ENCODE results near the gene NINJ1.

Gene NINJ1

DNA sequence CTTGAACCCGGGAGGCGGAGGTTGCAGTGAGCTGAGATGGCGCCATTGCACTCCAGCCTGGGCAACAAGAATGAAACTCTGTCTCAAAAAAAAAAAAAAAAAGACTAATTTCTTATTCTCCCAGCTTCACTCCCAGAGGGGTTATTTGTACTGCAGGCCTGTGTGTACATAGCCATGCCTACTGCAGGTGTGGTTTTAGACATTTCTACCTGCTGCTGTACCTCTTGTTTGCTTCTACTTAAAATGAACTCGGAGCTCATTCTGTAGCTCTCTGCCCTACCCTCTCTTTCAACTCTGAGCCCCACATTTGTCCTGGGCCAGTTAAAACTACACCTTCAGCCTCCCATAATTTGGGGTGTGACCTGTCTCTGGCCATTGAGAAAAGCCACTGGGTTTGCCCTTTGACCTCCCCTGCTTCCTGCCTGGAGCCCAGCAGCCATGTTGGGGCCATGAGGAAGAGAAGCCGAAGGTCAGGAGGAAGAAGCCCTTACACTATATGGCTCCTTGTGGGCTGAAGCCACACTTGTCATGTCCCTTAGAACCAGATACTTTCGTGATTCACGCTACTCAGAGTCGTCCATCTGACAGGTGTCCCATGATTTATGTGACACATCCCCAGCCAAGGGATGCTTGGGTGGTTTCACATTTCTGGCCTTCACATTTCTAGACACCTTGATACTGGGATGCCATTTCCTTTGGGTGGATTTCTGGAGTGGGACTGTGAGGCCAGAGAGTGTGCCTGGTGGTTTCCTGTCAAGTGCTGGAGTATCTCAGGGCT lies 47.4 kb downstream of the NINJ1 start:
- DNase-seq (ENCODE audit: low spot score) = no peak

- DNase-seq (ENCODE audit: low spot score) = no peak
Measured at GRCh38 chr9:93085676-93086075, 48.4 kb downstream of the NINJ1 start.

DNA sequence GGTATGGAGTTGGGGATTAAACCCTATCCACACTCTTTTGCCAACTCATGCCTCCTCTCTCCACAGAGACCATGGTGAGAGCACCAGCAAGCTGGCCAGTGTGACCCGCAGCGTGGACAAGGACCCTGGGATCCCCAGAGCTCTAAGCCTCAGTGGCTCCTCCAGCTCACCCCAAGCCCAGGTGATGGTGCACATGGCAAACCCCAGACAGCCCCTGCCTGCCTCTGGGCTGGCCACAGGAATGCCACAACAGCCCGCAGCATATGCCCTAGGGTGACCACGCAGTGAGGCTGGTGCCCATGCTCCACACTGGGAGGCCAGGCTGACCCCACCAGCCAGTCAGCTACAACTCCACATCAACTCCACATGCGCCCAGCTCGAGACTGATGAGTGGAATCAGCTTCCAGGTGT lies 49.6 kb downstream of the NINJ1 start:
- no peak for DNase-seq (ENCODE audit: low spot score)

DNA sequence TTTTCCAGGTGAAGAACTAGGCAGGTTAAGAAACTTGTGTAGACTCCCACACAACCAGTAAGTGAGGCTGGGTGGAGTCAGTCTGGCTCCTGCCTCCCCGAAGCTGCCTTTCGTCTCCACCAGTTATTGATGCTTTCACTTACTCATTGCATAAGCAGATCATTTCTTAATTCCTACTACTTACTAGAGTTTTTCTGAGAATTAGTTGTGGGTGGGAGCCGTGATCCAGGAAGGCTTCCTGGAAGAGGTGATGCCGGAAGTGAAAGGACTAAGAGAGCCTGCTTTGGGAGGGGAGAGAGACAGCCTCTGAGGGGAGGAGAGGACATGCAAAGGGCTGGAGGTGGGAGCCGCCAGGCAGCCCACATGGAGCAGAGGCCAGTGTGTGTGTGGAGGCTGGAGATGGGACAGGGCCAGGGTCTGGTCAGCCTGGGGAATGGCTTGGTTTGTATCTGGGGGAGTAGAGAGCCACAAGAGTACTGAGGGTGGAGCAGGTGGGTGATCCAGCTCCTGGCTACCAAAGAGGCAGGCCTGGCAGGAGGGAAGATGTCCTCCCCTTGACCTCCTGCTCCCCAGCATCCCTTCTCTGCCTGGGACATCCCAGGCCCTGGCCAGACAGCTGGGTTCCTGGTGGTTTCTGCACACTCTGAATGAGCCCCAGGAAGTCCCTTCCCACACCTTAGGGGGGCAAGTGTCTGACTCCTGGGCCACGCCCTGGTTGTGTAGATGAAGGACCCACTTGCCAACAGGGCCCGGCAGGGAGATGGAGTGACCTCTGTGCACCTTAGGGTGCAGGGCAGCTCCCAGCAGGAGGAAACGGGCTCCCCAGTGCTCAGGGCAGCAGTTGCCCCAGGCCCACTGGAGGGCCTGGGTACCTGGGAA lies 50.2 kb downstream of the NINJ1 start:
- DNase-seq (ENCODE audit: low spot score) = no peak

- no peak for DNase-seq (ENCODE audit: low spot score)
Measured at GRCh38 chr9:93082841-93083411, 51.1 kb downstream of the NINJ1 start.

DNA sequence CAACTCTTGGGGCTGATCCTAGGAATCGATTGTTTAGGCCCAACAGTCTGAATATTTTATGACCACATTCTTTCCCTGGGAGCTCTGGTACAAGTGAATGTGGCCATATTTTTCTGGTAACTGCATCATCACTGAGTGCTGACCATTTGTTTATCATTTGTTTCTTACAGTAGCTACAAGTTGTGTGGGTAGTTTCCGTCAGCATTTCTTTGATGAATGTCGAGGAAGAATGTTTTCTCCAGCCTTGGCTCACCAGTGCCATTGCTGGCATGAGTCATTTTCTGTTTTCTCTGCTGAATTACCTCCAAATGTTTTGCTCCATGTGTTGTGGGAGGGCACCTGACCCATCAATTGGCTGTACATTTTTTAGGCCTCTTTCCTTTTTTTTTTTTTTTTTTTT lies 52.1 kb downstream of the NINJ1 start:
- no peak for DNase-seq (ENCODE audit: low spot score)

GRCh38 chr9:93081081-93081529 lies 52.9 kb downstream of the NINJ1 start:
- DNase-seq (ENCODE audit: low spot score) = no peak

- DNase-seq (ENCODE audit: low spot score) = no peak
Measured at GRCh38 chr9:93080406-93080805, 53.6 kb downstream of the NINJ1 start.

DNA sequence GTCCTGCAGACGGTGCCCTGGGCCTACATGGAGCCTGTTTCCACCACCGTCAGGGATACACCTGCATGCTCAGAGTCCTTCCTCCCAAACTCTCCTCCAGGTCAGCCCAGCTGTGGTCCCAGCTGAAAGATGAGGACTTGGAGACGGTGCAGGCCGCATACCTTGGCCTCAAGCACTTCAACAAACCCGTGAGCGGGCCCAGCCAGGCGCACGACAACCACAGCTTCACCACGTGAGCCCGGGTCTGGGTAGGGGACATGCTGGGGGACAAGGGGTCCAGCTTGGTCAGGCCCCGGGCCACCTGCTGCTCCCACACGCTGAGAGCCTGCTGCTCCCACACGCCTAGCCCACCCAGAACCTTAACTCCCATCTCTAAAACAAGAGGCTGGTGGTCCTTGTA lies 54.7 kb downstream of the NINJ1 start:
- no peak for DNase-seq (ENCODE audit: low spot score)

DNA sequence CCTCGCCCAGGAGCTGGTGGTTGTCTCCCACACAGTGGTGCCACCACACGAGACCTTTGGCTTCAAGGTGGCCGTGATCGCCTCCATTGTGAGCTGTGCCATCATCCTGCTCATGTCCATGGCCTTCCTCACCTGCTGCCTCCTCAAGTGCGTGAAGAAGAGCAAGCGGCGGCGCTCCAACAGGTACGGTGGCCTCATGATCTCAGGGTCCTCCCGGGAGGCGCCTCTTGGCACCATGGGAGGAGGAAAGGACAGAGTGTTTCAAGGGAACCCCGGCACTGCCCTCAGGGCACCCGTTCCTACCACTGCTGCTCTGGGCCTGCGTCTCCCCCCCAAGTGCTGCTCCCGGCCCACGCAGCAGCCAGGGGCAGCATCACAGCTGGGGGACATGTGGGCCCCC lies 56.2 kb downstream of the NINJ1 start:
- DNase-seq (ENCODE audit: low spot score) = no peak

DNA sequence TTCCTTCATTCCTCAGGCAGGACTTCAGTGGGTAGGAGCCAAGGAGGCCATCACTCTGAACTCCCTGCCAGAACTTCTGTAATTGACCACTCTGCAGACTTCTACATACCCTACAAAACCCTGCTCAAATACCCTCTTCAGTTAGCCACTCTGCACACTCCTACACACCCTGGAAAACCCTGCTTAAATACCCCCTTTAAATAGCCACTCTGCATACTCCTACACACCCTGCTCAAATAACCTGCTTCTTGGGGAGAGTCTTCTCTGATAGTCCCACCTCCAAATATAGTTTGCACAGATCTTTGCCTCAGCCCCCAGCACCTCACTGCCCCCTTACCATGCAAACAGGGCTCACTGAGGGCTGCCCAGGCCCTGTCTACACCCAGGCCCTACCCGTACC lies 56.7 kb downstream of the NINJ1 start:
- DNase-seq (ENCODE audit: low spot score) = no peak

- DNase-seq (ENCODE audit: low spot score) = no peak
Measured at GRCh38 chr9:93076792-93077128, 57.3 kb downstream of the NINJ1 start.

GRCh38 chr9:93076101-93076791 lies 57.8 kb downstream of the NINJ1 start:
- no peak for DNase-seq (ENCODE audit: low spot score)

DNA sequence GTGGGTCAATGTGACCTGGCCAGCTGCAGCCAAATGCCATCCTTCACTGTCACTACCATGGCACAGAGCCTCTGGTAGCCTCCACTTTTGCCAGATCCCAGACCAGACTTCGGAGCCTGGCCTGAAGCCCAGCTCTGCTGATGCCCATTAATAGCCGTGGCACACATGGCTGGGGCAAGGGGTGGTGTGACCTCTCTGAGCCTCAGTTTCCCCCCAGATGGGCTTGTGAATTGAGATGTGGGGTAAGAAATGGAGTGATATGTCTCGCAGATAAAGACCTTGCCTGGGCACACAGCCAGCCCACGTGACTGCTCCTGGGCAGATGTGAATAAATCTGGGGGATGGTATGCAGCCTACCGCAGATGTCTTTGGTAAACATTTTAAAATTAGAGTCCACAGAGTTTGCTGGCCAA lies 61.7 kb downstream of the NINJ1 start:
- DNase-seq (ENCODE audit: low spot score) = no peak
